ENCODE results near the gene CABP4. TPM values are rescaled to one million over a fixed set of nuclear protein-coding genes. Genes with fewer than 3 reads are reported as not detected.

CABP4 gene
- total RNA-seq, 1 donor from 2014 or later, result 4.0 TPM

- H3K4me3 ChIP-seq, result no peak overlapping the region
- no peaks in the 10 kb centered on the region for H3K9me3 ChIP-seq
- TF ChIP-seq, protein P1, sequence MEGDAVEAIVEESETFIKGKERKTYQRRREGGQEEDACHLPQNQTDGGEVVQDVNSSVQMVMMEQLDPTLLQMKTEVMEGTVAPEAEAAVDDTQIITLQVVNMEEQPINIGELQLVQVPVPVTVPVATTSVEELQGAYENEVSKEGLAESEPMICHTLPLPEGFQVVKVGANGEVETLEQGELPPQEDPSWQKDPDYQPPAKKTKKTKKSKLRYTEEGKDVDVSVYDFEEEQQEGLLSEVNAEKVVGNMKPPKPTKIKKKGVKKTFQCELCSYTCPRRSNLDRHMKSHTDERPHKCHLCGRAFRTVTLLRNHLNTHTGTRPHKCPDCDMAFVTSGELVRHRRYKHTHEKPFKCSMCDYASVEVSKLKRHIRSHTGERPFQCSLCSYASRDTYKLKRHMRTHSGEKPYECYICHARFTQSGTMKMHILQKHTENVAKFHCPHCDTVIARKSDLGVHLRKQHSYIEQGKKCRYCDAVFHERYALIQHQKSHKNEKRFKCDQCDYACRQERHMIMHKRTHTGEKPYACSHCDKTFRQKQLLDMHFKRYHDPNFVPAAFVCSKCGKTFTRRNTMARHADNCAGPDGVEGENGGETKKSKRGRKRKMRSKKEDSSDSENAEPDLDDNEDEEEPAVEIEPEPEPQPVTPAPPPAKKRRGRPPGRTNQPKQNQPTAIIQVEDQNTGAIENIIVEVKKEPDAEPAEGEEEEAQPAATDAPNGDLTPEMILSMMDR (IDR thresholded peaks at IDR 0.05), result no peak
- intact Hi-C loops (cut with DNase I), result no loop called here
- peaks cover 17% of the 10 kb centered on the region for H3K4me1 ChIP-seq
- H3K36me3 ChIP-seq, result peaks cover 67% of the 10 kb centered on the region
- no peak overlapping the region for H3K27ac ChIP-seq
- no peak for ATAC-seq
- H3K27me3 ChIP-seq (ENCODE audit: low read depth), result no peaks in the 10 kb centered on the region
- no peak for DNase-seq
Observed at GRCh38 chr11:67432655-67433349, 22.4 kb upstream of the CABP4 start.

GRCh38 chr11:67433536-67434394 is 21.4 kb upstream of the CABP4 start:
- Histone ChIP-seq H3K27me3 (ENCODE audit: low read depth) (no peaks in the 10 kb centered on the region), H3K4me1 (peaks cover 17% of the 10 kb centered on the region), H3K27ac (no peak overlapping the region), H3K36me3 (peaks cover 77% of the 10 kb centered on the region), H3K9me3 (no peaks in the 10 kb centered on the region), H3K4me3 (no peak overlapping the region)
- DNase-seq, result no peak
- intact Hi-C loops (cut with DNase I), result no loop called here
- ATAC-seq, result no peak
- TF ChIP-seq, protein P1 (IDR thresholded peaks at IDR 0.05), result no peak

- H3K36me3 ChIP-seq, result peaks cover 84% of the 10 kb centered on the region
- intact Hi-C loops (cut with DNase I), result no loop called here
- H3K9me3 ChIP-seq, result no peaks in the 10 kb centered on the region
- TF ChIP-seq, protein P1 (IDR thresholded peaks at IDR 0.05), result no peak
- H3K4me3 ChIP-seq, result peak overlapping the region; percentile 3
- peak overlapping the region; percentile 24 for H3K27ac ChIP-seq
- ATAC-seq (no peak), DNase-seq (no peak)
- peaks cover 15% of the 10 kb centered on the region for H3K4me1 ChIP-seq
- H3K27me3 ChIP-seq (ENCODE audit: low read depth), result no peaks in the 10 kb centered on the region
Observed at GRCh38 chr11:67434395-67434881, 20.7 kb upstream of the CABP4 start.

DNA sequence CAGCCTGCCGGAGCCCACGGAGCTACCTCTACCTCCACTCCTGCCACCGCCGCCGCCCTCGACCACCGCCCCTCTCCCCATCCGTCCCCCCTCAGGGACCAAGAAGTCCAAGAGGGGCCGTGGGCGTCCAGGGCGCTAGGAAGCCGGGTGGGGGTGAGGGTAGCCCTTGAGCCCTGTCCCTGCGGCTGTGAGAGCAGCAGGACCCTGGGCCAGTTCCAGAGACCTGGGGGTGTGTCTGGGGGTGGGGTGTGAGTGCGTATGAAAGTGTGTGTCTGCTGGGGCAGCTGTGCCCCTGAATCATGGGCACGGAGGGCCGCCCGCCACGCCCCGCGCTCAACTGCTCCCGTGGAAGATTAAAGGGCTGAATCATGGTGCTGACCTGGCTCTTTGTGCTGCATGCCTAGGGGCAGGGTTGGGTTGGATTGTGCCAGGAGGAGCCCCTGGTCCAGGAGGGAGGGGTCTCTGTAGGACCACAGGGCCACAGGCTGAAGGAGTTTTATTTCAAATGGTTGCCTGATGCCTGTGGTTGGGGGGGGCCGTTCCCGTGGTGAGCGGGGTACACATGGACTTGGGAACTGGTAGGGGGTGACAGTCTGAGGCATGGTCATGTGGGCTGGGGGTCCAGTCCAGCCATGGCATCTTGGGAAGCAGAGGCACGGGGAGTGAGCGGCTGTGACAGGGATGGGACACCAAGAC is 20.0 kb upstream of the CABP4 start:
- H3K27me3 ChIP-seq (ENCODE audit: low read depth), result no peaks in the 10 kb centered on the region
- ATAC-seq (no peak), DNase-seq (no peak)
- H3K36me3 ChIP-seq, result peaks cover 89% of the 10 kb centered on the region
- no peaks in the 10 kb centered on the region for H3K9me3 ChIP-seq
- peak overlapping the region; percentile 50 for H3K4me3 ChIP-seq
- peak overlapping the region; percentile 24 for H3K27ac ChIP-seq
- intact Hi-C loops (cut with DNase I), result no loop called here
- TF ChIP-seq, protein P1 (IDR thresholded peaks at IDR 0.05), result no peak
- H3K4me1 ChIP-seq, result peaks cover 15% of the 10 kb centered on the region

- intact Hi-C loops (cut with DNase I), result no loop called here
- DNase-seq (no peak), ATAC-seq (no peak)
- Histone ChIP-seq H3K4me3 (peak overlapping the region; percentile 50), H3K9me3 (no peaks in the 10 kb centered on the region), H3K36me3 (peaks cover 89% of the 10 kb centered on the region), H3K27me3 (ENCODE audit: low read depth) (no peaks in the 10 kb centered on the region), H3K4me1 (peaks cover 19% of the 10 kb centered on the region), H3K27ac (no peak overlapping the region)
- TF ChIP-seq, protein P1 (IDR thresholded peaks at IDR 0.05), result no peak
Observed at GRCh38 chr11:67435727-67436458, 19.3 kb upstream of the CABP4 start.
